Rectal smooth muscle tissue (tissue), 1 donor: ENCODE data around the gene CAMK2G.

Experiments
- H3K27ac ChIP-seq: one replicate; pipeline ENCODE4 v1.7.0; 2013; ENCODE audit warnings: low read depth, low read length, inconsistent platforms
- H3K27me3 ChIP-seq: one replicate; pipeline ENCODE4 v1.7.0; 2013; ENCODE audit warnings: low read length; ENCODE audit not compliant: control insufficient read depth, insufficient read depth
- H3K36me3 ChIP-seq: one replicate; pipeline ENCODE4 v1.7.0; 2013; ENCODE audit warnings: low read length; ENCODE audit not compliant: control insufficient read depth, insufficient read depth
- H3K4me1 ChIP-seq: one replicate; pipeline ENCODE4 v1.7.0; 2013; ENCODE audit warnings: low read length; ENCODE audit not compliant: control insufficient read depth, insufficient read depth
- H3K4me3 ChIP-seq: one replicate; pipeline ENCODE4 v1.7.0; 2013; ENCODE audit warnings: low read length
- H3K9ac ChIP-seq: one replicate; pipeline ENCODE4 v1.7.0; 2013; ENCODE audit warnings: low read length

Gene CAMK2G

DNA sequence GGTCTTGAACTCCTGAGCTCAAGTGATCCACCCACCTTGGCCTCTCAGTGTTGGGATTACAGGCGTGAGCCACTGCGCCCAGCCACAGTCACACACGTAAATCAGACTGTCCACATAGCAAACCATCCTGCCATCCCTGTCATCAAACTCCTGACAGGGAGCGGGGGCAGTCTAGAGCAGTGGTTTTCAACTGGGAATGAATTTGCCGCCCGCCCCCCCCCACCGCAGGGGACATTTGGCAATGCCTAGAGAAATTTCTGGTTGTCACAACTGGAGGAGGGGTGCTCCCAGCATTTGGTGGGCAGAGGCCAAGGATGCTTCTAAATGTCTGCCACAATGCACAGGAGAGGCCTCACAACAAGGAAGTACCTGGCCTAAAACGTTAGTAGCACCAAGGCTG, 24.1 kb downstream of the CAMK2G start:
- Histone ChIP-seq H3K27ac (peak overlapping the region; percentile 97), H3K36me3 (peaks cover 43% of the 10 kb centered on the region), H3K4me1 (peaks cover 52% of the 10 kb centered on the region), H3K4me3 (peak overlapping the region; percentile 17), H3K9ac (no peak overlapping the region), H3K27me3 (no peaks in the 10 kb centered on the region)

DNA sequence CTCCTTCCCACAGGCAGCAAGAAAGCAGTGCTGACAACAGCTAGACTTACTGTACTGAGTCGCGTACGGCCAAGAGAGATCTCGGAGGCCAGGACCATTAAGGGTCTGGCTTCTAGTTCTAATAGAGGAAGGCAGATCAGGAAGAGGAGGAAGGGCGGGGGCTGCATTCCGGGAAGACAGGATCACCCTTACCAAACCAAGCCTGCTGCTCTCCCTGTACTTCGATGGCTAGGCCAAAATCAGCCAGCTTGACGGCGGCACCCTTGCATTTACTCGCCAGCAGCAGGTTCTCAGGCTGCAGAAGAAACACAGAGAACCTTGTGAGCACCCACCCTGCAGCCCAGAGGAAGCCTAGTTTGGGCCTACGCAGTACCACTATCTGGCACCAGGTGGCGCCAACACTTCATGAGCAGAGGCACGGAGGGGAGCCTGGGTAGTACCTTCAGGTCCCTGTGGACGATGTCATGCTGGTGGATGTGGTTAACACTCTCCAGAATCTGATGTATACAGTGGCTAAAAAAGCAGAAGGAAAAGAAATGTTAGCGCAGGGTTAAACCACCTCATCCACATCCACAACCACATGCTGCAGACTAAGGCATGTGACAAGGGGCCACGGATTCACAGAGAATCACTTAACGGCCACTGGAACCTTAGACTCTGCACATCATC, 25.4 kb downstream of the CAMK2G start:
- Histone ChIP-seq H3K27ac (peak overlapping the region; percentile 97), H3K4me1 (peaks cover 41% of the 10 kb centered on the region), H3K36me3 (peaks cover 43% of the 10 kb centered on the region), H3K4me3 (no peak overlapping the region), H3K27me3 (no peaks in the 10 kb centered on the region), H3K9ac (no peak overlapping the region)

DNA sequence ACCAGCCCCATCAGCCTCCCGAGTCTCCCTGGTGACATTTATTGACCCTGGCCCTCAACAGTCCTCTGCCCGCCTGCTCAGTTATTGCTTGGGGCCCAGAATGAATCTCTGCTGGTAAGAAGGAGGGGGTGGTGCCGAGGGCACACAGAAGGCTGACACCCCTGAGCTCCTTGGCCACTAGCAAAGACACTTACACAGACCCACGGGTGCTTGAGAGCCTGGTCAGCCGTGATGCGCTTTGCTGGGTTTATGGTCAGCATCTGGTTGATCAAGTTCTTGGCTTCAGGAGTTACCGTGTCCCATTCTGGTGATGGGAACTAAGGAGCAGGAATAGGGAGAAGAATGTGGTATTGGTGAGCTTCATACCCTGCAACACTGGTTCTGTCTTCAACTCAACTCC, 27.3 kb downstream of the CAMK2G start:
- no peak overlapping the region for H3K27ac ChIP-seq
- H3K9ac ChIP-seq, result no peak overlapping the region
- no peak overlapping the region for H3K4me3 ChIP-seq
- peaks cover 23% of the 10 kb centered on the region for H3K4me1 ChIP-seq
- H3K27me3 ChIP-seq, result no peaks in the 10 kb centered on the region
- H3K36me3 ChIP-seq, result peaks cover 44% of the 10 kb centered on the region

DNA sequence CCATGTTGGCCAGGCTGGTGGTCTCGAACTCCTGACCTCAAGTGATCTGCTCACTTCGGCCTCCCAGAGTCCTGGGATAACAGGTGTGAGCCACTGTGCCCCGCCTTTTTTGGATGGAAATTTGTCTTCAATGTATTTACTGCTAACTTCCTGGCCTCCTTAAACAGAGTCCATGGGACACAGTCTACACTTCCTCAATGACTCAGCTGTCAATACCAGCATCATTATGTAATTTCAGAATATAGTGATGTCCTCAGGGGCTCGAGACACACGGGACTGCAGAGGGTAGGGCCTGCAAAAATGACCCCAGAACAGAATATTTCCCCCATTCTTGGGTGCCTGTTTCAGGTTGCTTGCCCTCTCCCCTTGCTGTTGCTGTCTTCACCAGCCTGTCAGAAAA, 31.1 kb downstream of the CAMK2G start:
- Histone ChIP-seq H3K27ac (no peak overlapping the region), H3K36me3 (peaks cover 61% of the 10 kb centered on the region), H3K27me3 (no peaks in the 10 kb centered on the region), H3K9ac (no peak overlapping the region), H3K4me1 (no peaks in the 10 kb centered on the region), H3K4me3 (no peak overlapping the region)

DNA sequence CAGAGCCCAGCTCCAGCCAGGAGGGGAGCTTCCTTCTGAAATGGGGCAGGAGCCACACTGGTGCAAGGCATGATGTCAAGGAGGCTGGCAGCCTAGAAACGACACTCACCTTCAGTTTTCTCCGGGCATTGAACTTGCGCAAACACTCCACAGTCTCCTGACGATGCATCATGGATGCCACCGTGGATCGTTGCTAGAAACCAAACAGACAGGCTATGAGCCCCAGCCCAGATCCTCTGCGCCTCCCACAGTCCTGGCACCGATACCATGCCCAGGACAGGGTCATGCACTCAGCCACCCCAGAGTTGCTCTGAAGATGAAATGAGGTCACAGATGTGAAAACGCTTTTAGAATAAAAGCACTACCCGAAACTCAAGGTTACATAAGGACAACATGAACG, 32.0 kb downstream of the CAMK2G start:
- Histone ChIP-seq H3K9ac (no peak overlapping the region), H3K36me3 (peaks cover 62% of the 10 kb centered on the region), H3K27ac (no peak overlapping the region)

DNA sequence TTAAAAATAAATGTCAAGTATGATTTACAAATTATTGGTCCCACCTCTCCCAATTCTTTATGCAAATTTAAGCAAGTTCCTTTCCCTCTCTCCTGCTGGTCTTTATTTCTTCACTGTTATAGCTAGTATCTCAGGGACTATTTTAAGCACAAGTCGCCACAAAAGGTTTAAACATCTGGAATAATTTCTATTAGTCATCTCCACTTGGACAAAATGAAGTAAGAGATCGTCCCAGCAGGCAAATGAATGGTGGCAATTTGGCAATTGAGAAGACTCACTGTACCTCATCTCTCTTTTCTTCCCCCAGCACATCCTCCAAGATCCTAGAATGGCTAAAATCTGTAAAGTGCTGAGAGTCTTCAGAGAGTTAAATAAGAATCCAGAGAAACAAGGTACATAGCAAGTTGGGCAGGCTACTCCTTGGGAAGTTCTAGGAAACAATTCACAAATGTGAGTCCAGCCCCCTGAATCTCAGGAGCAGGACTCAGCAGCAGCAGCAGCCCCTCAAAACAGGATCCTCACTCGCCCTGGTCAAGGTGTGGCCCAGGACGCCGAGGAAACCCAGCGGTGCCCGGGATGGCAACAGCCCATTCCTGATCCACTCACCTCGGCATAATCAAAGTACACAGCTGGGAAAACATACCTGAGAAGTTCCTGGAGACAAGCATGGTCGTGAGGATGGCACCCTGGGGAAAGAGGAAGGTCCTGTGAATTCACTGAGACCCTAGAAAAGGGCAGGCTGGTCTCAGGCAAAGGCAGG, 32.6 kb downstream of the CAMK2G start:
- H3K36me3 ChIP-seq, result peaks cover 61% of the 10 kb centered on the region
- H3K27me3 ChIP-seq, result no peaks in the 10 kb centered on the region
- H3K4me1 ChIP-seq, result no peaks in the 10 kb centered on the region
- H3K9ac ChIP-seq, result no peak overlapping the region
- H3K4me3 ChIP-seq, result no peak overlapping the region
- H3K27ac ChIP-seq, result no peak overlapping the region

More for the DNA sequence above, 32.0 kb downstream of the CAMK2G start:
- no peaks in the 10 kb centered on the region for H3K4me1 ChIP-seq
- no peak overlapping the region for H3K4me3 ChIP-seq
- H3K27me3 ChIP-seq, result no peaks in the 10 kb centered on the region

DNA sequence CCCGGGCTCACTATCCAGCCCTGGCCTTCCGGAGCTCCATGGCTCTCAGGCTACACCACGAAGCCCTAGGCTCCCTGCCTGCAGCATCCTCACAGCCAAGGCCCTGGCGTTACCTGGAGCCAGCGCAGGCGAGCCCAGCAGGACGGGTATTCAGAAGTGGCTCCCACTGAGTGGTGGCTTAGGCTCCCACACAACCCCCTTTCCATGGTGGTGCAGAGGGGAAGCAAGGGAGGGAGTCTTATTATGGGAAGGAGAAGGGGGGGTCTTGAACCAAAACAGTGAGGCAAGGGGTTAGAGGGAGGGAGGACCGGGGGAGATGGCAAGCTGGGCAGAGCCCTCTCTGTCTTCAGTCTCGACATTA, 33.3 kb downstream of the CAMK2G start:
- Histone ChIP-seq H3K36me3 (peaks cover 59% of the 10 kb centered on the region), H3K27me3 (no peaks in the 10 kb centered on the region), H3K27ac (no peak overlapping the region), H3K4me1 (no peaks in the 10 kb centered on the region), H3K4me3 (no peak overlapping the region), H3K9ac (no peak overlapping the region)

DNA sequence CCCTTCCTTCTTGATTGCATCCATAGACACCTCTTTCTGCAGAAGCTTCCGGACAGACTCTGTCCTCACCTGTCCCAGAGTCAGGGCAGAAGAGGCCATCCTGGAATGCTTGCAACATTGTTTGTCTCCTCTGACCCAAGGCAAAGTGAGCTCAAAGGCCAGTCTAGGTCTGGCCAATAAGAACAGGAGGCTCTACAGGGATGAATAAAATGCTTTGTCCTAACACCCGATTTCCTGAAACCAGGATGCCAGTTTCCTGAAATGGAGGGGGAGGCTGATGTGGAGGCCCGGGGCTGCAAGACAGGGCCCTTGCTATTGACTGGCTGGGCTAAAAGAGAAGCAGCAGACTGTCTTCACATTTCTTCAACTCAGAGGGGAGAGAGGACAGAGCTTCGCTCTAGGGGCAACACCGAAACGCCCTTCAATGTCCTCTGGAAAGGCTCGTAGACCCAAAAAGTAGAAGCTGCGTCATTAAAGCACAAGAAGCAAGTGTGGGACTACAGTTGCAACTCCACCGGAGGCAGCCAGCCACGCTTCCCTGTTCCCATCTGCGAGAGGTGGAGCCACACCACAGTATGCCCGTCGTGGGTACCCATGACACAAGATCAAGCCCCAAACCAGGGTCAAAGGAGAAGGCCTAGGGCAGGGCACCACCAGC, 33.8 kb downstream of the CAMK2G start:
- no peak overlapping the region for H3K4me3 ChIP-seq
- no peak overlapping the region for H3K27ac ChIP-seq
- H3K36me3 ChIP-seq, result peaks cover 60% of the 10 kb centered on the region
- H3K27me3 ChIP-seq, result no peaks in the 10 kb centered on the region
- no peaks in the 10 kb centered on the region for H3K4me1 ChIP-seq
- no peak overlapping the region for H3K9ac ChIP-seq

DNA sequence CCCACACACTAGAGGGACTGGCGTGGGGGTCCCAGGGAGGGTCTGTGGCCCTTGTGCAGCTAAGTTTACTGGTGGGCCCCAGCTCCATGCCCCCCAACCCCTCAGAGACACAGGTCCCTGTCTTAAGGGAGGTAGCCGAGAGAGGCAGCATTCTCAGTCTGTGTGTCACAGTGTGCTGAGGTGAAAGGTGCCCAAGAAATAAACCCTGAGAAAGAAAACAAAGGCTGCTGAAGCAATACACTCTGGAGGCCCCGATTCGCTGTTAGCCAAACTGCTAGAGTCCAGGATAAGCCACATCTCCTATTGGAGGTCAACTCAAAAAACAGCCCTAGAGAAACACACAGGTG, 34.3 kb downstream of the CAMK2G start:
- no peak overlapping the region for H3K9ac ChIP-seq
- no peak overlapping the region for H3K4me3 ChIP-seq
- no peaks in the 10 kb centered on the region for H3K4me1 ChIP-seq
- no peaks in the 10 kb centered on the region for H3K27me3 ChIP-seq
- peaks cover 60% of the 10 kb centered on the region for H3K36me3 ChIP-seq
- H3K27ac ChIP-seq, result no peak overlapping the region

DNA sequence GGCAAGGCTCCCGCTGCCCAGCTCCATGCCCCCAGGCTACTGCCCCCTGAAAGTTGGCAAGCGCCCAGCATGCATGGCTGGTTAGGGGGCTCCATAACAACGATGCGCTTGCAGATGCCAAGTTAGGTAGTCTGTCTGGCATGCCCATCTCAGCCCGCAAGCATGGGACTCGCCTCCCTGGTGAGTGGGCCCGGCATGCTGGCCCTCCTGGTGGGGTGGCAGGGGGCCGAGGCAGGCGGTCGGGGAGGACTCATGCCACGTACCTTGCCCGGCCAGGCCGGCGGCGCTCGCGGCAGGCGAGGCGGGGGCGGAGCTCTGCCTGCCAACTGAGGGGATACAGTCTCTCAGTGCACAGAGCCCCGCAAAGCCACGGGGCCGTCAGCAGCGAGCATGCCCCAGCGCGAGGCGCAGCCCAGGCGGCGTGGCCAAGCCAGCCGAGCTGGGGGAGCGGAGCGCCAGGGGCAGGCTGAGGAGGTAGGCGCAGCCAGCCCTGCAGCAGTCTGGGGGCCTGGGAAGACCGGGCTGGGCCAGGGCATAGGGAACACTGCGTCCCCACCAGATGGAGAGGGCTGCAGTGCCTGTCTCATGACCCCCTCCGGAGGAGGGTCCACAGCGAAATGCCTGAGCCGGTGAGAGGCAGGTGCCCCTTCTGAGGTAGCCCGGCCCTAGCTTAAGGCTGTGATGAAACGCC, 34.9 kb downstream of the CAMK2G start:
- peaks cover 63% of the 10 kb centered on the region for H3K36me3 ChIP-seq
- no peaks in the 10 kb centered on the region for H3K4me1 ChIP-seq
- no peak overlapping the region for H3K27ac ChIP-seq
- H3K9ac ChIP-seq, result no peak overlapping the region
- H3K4me3 ChIP-seq, result no peak overlapping the region
- H3K27me3 ChIP-seq, result no peaks in the 10 kb centered on the region

DNA sequence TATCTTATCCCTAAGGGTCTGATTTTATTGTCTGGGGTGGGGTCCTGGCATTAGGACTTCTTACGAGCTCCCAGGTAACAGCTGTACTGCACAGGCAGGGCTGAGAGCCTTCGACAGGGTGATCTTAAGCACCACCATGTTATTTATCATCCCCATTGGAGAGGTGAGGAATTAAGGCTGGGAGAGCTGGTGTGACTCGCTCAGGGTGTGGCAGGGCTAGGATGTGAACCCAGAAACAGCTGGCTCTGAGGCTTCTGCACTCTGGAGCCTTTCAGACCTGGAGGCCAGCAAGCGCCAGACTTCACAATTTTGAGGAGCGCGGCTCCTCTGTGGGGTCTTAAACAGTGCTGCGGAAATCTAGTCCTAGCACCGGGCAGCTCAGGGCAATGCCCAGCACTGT, 35.5 kb downstream of the CAMK2G start:
- Histone ChIP-seq H3K27me3 (no peaks in the 10 kb centered on the region), H3K4me1 (no peaks in the 10 kb centered on the region), H3K27ac (no peak overlapping the region), H3K36me3 (peaks cover 63% of the 10 kb centered on the region), H3K4me3 (no peak overlapping the region), H3K9ac (no peak overlapping the region)

DNA sequence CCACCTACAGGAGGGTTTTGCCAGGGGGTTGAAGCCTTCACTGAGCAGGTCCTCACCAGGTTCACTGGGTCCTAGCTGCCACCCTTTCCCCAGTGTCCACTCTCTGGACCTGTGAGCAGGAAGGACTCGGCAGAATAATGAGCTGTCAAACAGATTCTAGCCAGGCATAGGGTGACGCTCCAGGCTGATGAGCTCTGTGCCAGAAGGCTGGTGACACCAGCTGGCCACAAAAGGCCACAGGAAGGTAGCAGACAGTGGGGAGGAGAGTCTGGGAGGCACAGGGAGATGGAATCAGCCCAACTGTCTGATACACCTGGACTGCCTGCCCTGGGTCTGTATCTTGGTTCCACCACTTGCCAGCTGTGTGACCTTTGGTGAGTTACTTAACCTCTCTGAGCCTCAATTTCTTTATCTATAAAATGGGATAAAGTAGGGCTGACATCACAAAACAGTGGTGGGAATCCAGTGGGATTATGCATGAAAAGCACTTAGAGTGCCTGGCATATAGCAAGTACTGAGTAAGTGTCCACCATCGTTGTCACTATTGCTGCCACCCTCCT, 36.3 kb downstream of the CAMK2G start:
- Histone ChIP-seq H3K36me3 (peaks cover 57% of the 10 kb centered on the region), H3K27ac (no peak overlapping the region), H3K27me3 (no peaks in the 10 kb centered on the region), H3K4me3 (no peak overlapping the region), H3K9ac (no peak overlapping the region), H3K4me1 (no peaks in the 10 kb centered on the region)
